Spleen (tissue), 11 donors: ENCODE measurements around the gene IFI30. TPM values are rescaled to one million over a fixed set of nuclear protein-coding genes. Genes with fewer than 3 reads are reported as not detected.

Experiments used
- DNase-seq: peaks from one replicate; pipeline ENCODE4 v3.0.0-alpha.2; 2020
- H3K27ac ChIP-seq, 8 donors: fragments of 200-600 bp; sonication (generic) in 7 of 8; 1 replicate in 4 of 8; 2 replicates in 4 of 8; pipeline versions ENCODE4 v1.5.0 to v1.8.0; 2016 to 2021; ENCODE audit warnings: inconsistent platforms in 4 of 8, mild to moderate bottlenecking in 4 of 8, moderate library complexity in 1 of 8
- H3K27me3 ChIP-seq, 7 donors: fragments of 200-600 bp; sonication (generic) in 6 of 7; replicated peaks in 1 of 7; 1 replicate in 4 of 7; 2 replicates in 3 of 7; pipeline versions ENCODE4 v1.5.0 to v1.8.0; 2016 to 2021; ENCODE audit warnings: inconsistent platforms in 3 of 7, mild to moderate bottlenecking in 1 of 7
- H3K36me3 ChIP-seq, 6 donors: fragments of 200-600 bp; sonication (generic) in 5 of 6; 1 replicate in 4 of 6; 2 replicates in 2 of 6; pipeline versions ENCODE4 v1.5.0 to v1.8.0; 2016 to 2021; ENCODE audit warnings: inconsistent platforms in 2 of 6
- H3K4me1 ChIP-seq, 6 donors: fragments of 200-600 bp; sonication (generic) in 5 of 6; 1 replicate in 3 of 6; 2 replicates in 3 of 6; pipeline versions ENCODE4 v1.5.0 to v1.8.0; 2016 to 2021; ENCODE audit warnings: inconsistent platforms in 3 of 6
- H3K4me3 ChIP-seq, 8 donors: fragments of 200-600 bp; sonication (generic) in 7 of 8; 1 replicate in 4 of 8; 2 replicates in 4 of 8; pipeline versions ENCODE4 v1.5.0 to v1.8.0; 2016 to 2021; ENCODE audit warnings: inconsistent platforms in 4 of 8, mild to moderate bottlenecking in 4 of 8, moderate library complexity in 2 of 8
- H3K9me3 ChIP-seq, 8 donors: fragments of 200-600 bp; sonication (generic) in 7 of 8; 1 replicate in 4 of 8; 2 replicates in 4 of 8; pipeline versions ENCODE4 v1.5.0 to v1.8.0; 2016 to 2021; ENCODE audit warnings: inconsistent platforms in 4 of 8
- CTCF ChIP-seq, 11 experiments: fragments of 200-600 bp in 7 of 11; fragments of 450-650 bp in 4 of 11; sonication (generic) in 4 of 11; IDR thresholded peaks in 8 of 11; conservative IDR thresholded peaks in 3 of 11; 1 replicate in 7 of 11; 2 replicates in 4 of 11; pipeline versions ENCODE4 v1.4.0 to v1.8.0; 2016 to 2021; ENCODE audit warnings: antibody characterized with exemption in 11 of 11, inconsistent platforms in 4 of 11, mild to moderate bottlenecking in 1 of 11
- POLR2A ChIP-seq, 3 donors: fragments of 450-650 bp; IDR thresholded peaks; one replicate each; pipeline ENCODE4 v1.5.1; 2017; ENCODE audit warnings: antibody characterized with exemption in 3 of 3, mild to moderate bottlenecking in 1 of 3
- POLR2AphosphoS5 ChIP-seq, 3 donors: sonication (generic); formaldehyde crosslinking; IDR thresholded peaks; one replicate each; pipeline ENCODE4 v1.5.1; 2017; ENCODE audit warnings: antibody characterized with exemption in 3 of 3
- WGBS, 5 donors: extraction: QIAGEN DNeasy Blood & Tissue Kit in 3 of 5; methylation state at CpG; one replicate each; pipeline versions ENCODE4 v1.1.5 to v1.1.7; 2013 to 2018; 5-methylcytosine and 5-hydroxymethylcytosine counted together
- intact Hi-C: fragments of 100-400 bp; cut with DNase I; formaldehyde crosslinking; loops from one replicate; pipeline ENCODE4 v1.15.0; 2023; ENCODE audit warnings: low total_unique reads
- polyA plus RNA-seq, 3 donors: library from polyadenylated mRNA; stranded (reverse); fragments of 200-250 nt; gene quantifications; one replicate each; pipeline ENCODE4 v1.2.1, GENCODE V29; 2013
- total RNA-seq, 7 donors: library from RNA; depleted of rRNA in 3 of 7; stranded (reverse); fragments of >200 nt in 3 of 7; fragmentation: NEBNext Ultra II Directional in 4 of 7; extraction: Animal tissue kit (Norgen Biotek cat#: 25700) in 4 of 7; gene quantifications; one replicate each; pipeline versions ENCODE4 v1.1.0 to v1.2.1, GENCODE V29; 2016 to 2021
- donor health status: healthy with polysubstance abuse.
- donor health status: DM: no; HTN: no; CAD: no; lungs with moderate emphysema.
- donor health status: DM: no; HTN: no; CAD: no.
- donor health status: Bipolar disorder and iron deficiency.
- donor health status: healthy.
- donor health status: DM: no; HTN: no; CAD: no.
- donor health status: DM: yes; HTN: yes; CAD: no.

Gene IFI30
- total and polyA plus RNA-seq, 10 donors, result 206 to 475 (median 288) TPM

GRCh38 chr19:18202778-18203407 lies 29.3 kb downstream of the IFI30 start:
- Histone ChIP-seq H3K4me3 (peak overlapping the region; percentile 57 to 89 (median 78)), H3K36me3 (peaks cover 0 to 40% (median 18%) of the 10 kb centered on the region in 6 donors), H3K27me3 (peaks cover 0 to 6% (median 0%) of the 10 kb centered on the region in 7 donors), H3K9me3 (no peaks in the 10 kb centered on the region), H3K27ac (peak overlapping the region in 5 of 8 donors; percentile 35 to 97 (median 94)), H3K4me1 (peaks cover 12 to 57% (median 31%) of the 10 kb centered on the region in 6 donors)
- DNase-seq, result peak; percentile 89
- TF ChIP-seq CTCF (IDR thresholded peaks at IDR 0.05 in 8 of 11, conservative IDR thresholded peaks at IDR 0.05 in 3 of 11) (peak in 5 of 11 experiments; percentile 6 to 42 (median 33)), POLR2A (IDR thresholded peaks at IDR 0.05) (no peak)
- intact Hi-C loops, result no loop called here
- 0 to 15% (median 5%) methylated on average over 8 to 32 of the region's 32 CpGs for WGBS, 5 donors

GRCh38 chr19:18203408-18203862 lies 29.8 kb downstream of the IFI30 start:
- DNase-seq, result peak; percentile 93
- intact Hi-C loops, result no loop called here
- no peak for TF ChIP-seq POLR2A (IDR thresholded peaks at IDR 0.05)
- no peak for TF ChIP-seq POLR2AphosphoS5 (IDR thresholded peaks at IDR 0.05)
- TF ChIP-seq CTCF (IDR thresholded peaks at IDR 0.05 in 8 of 11, conservative IDR thresholded peaks at IDR 0.05 in 3 of 11), result no peak

GRCh38 chr19:18203863-18204393 lies 30.3 kb downstream of the IFI30 start, which contains the start of gene RAB3A:
Gene RAB3A (minus strand): TSS chr19:18204042. CDS start chr19:18202740, 1,302 bp downstream.
- Histone ChIP-seq H3K4me3 (peak within 1 kb of the TSS; percentile 57 to 89 (median 78)), H3K27ac (peak within 1 kb of the TSS; percentile 79 to 97 (median 95)), H3K27me3 (peaks cover 0 to 16% (median 0%) of the 10 kb centered on the region in 7 donors), H3K4me1 (peaks cover 12 to 65% (median 31%) of the 10 kb centered on the region in 6 donors), H3K9me3 (no peaks in the 10 kb centered on the region), H3K36me3 (peaks cover 0 to 30% (median 9%) of the 10 kb centered on the region in 6 donors)
- TF ChIP-seq POLR2A (IDR thresholded peaks at IDR 0.05) (no peak), CTCF (IDR thresholded peaks at IDR 0.05 in 8 of 11, conservative IDR thresholded peaks at IDR 0.05 in 3 of 11) (peak in 5 of 11 experiments; percentile 5 to 64 (median 44)), POLR2AphosphoS5 (IDR thresholded peaks at IDR 0.05) (peak; percentile 86 to 94 (median 93))
- DNase-seq, result peak; percentile 100
- intact Hi-C loops, result no loop called here
- WGBS, 5 donors, result 0 to 1% (median 0%) methylated on average over 28 to 50 of the region's 50 CpGs

More at GRCh38 chr19:18203408-18203862, 29.8 kb downstream of the IFI30 start:
- Histone ChIP-seq H3K4me3 (peak overlapping the region; percentile 57 to 89 (median 78)), H3K4me1 (peaks cover 12 to 62% (median 31%) of the 10 kb centered on the region in 6 donors), H3K27ac (peak overlapping the region in 6 of 8 donors; percentile 30 to 97 (median 90)), H3K27me3 (peaks cover 0 to 11% (median 0%) of the 10 kb centered on the region in 7 donors), H3K36me3 (peaks cover 0 to 35% (median 13%) of the 10 kb centered on the region in 6 donors), H3K9me3 (no peaks in the 10 kb centered on the region)
- 0 to 1% (median 1%) methylated on average over 11 to 38 of the region's 38 CpGs for WGBS, 5 donors
